GM19395 (cell line): Measurements from ENCODE around the gene ZFYVE21.

Source experiments
- ATAC-seq: cut with Tn5 transposase; IDR thresholded peaks from one replicate; pipeline ENCODE4 v1.9.1; 2021; ENCODE audit warnings: mild to moderate bottlenecking, moderate library complexity; ENCODE audit not compliant: unreplicated experiment

The ZFYVE21 gene

GRCh38 chr14:103721334-103722120 is 5.9 kb downstream of the ZFYVE21 start:
- no peak for ATAC-seq

- no peak for ATAC-seq
Measured at GRCh38 chr14:103723748-103724081, 8.1 kb downstream of the ZFYVE21 start.

- ATAC-seq, result no peak
Measured at GRCh38 chr14:103724116-103724515, 8.5 kb downstream of the ZFYVE21 start.

- no peak for ATAC-seq
Measured at GRCh38 chr14:103725001-103725682, 9.5 kb downstream of the ZFYVE21 start.

GRCh38 chr14:103725739-103726395 is 10.3 kb downstream of the ZFYVE21 start:
- no peak for ATAC-seq

- no peak for ATAC-seq
Measured at GRCh38 chr14:103726474-103726873, 10.9 kb downstream of the ZFYVE21 start.

GRCh38 chr14:103727313-103727980 is 11.8 kb downstream of the ZFYVE21 start:
- no peak for ATAC-seq

GRCh38 chr14:103728141-103728540 is 12.5 kb downstream of the ZFYVE21 start:
- no peak for ATAC-seq

GRCh38 chr14:103728721-103729120 is 13.1 kb downstream of the ZFYVE21 start:
- no peak for ATAC-seq

GRCh38 chr14:103729496-103730448 is 14.2 kb downstream of the ZFYVE21 start:
- ATAC-seq, result no peak

- no peak for ATAC-seq
Measured at GRCh38 chr14:103730490-103731035, 15.0 kb downstream of the ZFYVE21 start.

- no peak for ATAC-seq
Measured at GRCh38 chr14:103731481-103731880, 15.9 kb downstream of the ZFYVE21 start.

GRCh38 chr14:103731916-103732867 is 16.6 kb downstream of the ZFYVE21 start:
- no peak for ATAC-seq

- no peak for ATAC-seq
Measured at GRCh38 chr14:103732868-103733620, 17.4 kb downstream of the ZFYVE21 start.

GRCh38 chr14:103733651-103734050 is 18.0 kb downstream of the ZFYVE21 start:
- ATAC-seq, result no peak

- ATAC-seq, result no peak
Measured at GRCh38 chr14:103734081-103734888, 18.7 kb downstream of the ZFYVE21 start.

GRCh38 chr14:103735022-103735421 is 19.4 kb downstream of the ZFYVE21 start:
- ATAC-seq, result no peak
